Spleen (tissue), 13 donors: Measurements from ENCODE around the gene SLC38A7. TPM values are rescaled to one million over a fixed set of nuclear protein-coding genes. Genes with fewer than 3 reads are reported as not detected.

Experiments used
- DNase-seq: peaks from one replicate; pipeline ENCODE4 v3.0.0-alpha.2; 2020
- H3K27ac ChIP-seq, 8 donors: fragments of 200-600 bp; sonication (generic) in 7 of 8; 1 replicate in 4 of 8; 2 replicates in 4 of 8; pipeline versions ENCODE4 v1.5.0 to v1.8.0; 2016 to 2021; ENCODE audit warnings: inconsistent platforms in 4 of 8, mild to moderate bottlenecking in 4 of 8, moderate library complexity in 1 of 8
- H3K27me3 ChIP-seq, 7 donors: fragments of 200-600 bp; sonication (generic) in 6 of 7; replicated peaks in 1 of 7; 1 replicate in 4 of 7; 2 replicates in 3 of 7; pipeline versions ENCODE4 v1.5.0 to v1.8.0; 2016 to 2021; ENCODE audit warnings: inconsistent platforms in 3 of 7, mild to moderate bottlenecking in 1 of 7
- H3K36me3 ChIP-seq, 6 donors: fragments of 200-600 bp; sonication (generic) in 5 of 6; 1 replicate in 4 of 6; 2 replicates in 2 of 6; pipeline versions ENCODE4 v1.5.0 to v1.8.0; 2016 to 2021; ENCODE audit warnings: inconsistent platforms in 2 of 6
- H3K4me1 ChIP-seq, 6 donors: fragments of 200-600 bp; sonication (generic) in 5 of 6; 1 replicate in 3 of 6; 2 replicates in 3 of 6; pipeline versions ENCODE4 v1.5.0 to v1.8.0; 2016 to 2021; ENCODE audit warnings: inconsistent platforms in 3 of 6
- H3K4me3 ChIP-seq, 8 donors: fragments of 200-600 bp; sonication (generic) in 7 of 8; 1 replicate in 4 of 8; 2 replicates in 4 of 8; pipeline versions ENCODE4 v1.5.0 to v1.8.0; 2016 to 2021; ENCODE audit warnings: inconsistent platforms in 4 of 8, mild to moderate bottlenecking in 4 of 8, moderate library complexity in 2 of 8
- H3K9me3 ChIP-seq, 8 donors: fragments of 200-600 bp; sonication (generic) in 7 of 8; 1 replicate in 4 of 8; 2 replicates in 4 of 8; pipeline versions ENCODE4 v1.5.0 to v1.8.0; 2016 to 2021; ENCODE audit warnings: inconsistent platforms in 4 of 8
- CTCF ChIP-seq, 11 experiments: fragments of 200-600 bp in 7 of 11; fragments of 450-650 bp in 4 of 11; sonication (generic) in 4 of 11; IDR thresholded peaks in 8 of 11; conservative IDR thresholded peaks in 3 of 11; 1 replicate in 7 of 11; 2 replicates in 4 of 11; pipeline versions ENCODE4 v1.4.0 to v1.8.0; 2016 to 2021; ENCODE audit warnings: antibody characterized with exemption in 11 of 11, inconsistent platforms in 4 of 11, mild to moderate bottlenecking in 1 of 11
- POLR2A ChIP-seq, 3 donors: fragments of 450-650 bp; IDR thresholded peaks; one replicate each; pipeline ENCODE4 v1.5.1; 2017; ENCODE audit warnings: antibody characterized with exemption in 3 of 3, mild to moderate bottlenecking in 1 of 3
- POLR2AphosphoS5 ChIP-seq, 3 donors: sonication (generic); formaldehyde crosslinking; IDR thresholded peaks; one replicate each; pipeline ENCODE4 v1.5.1; 2017; ENCODE audit warnings: antibody characterized with exemption in 3 of 3
- WGBS, 5 donors: extraction: QIAGEN DNeasy Blood & Tissue Kit in 3 of 5; methylation state at CpG; one replicate each; pipeline versions ENCODE4 v1.1.5 to v1.1.7; 2013 to 2018; 5-methylcytosine and 5-hydroxymethylcytosine counted together
- intact Hi-C: fragments of 100-400 bp; cut with DNase I; formaldehyde crosslinking; loops from one replicate; pipeline ENCODE4 v1.15.0; 2023; ENCODE audit warnings: low total_unique reads
- long read RNA-seq, 2 donors: transcript quantifications; one replicate each; lab custom pipeline, GENCODE V29; 2026
- polyA plus RNA-seq, 3 donors: library from polyadenylated mRNA; stranded (reverse); fragments of 200-250 nt; gene quantifications; one replicate each; pipeline ENCODE4 v1.2.1, GENCODE V29; 2013
- total RNA-seq, 7 donors: library from RNA; depleted of rRNA in 3 of 7; stranded (reverse); fragments of >200 nt in 3 of 7; fragmentation: NEBNext Ultra II Directional in 4 of 7; extraction: Animal tissue kit (Norgen Biotek cat#: 25700) in 4 of 7; gene quantifications; one replicate each; pipeline versions ENCODE4 v1.1.0 to v1.2.1, GENCODE V29; 2016 to 2021
- donor health status: healthy with polysubstance abuse.
- donor health status: DM: no; HTN: no; CAD: no; lungs with moderate emphysema.
- donor health status: DM: no; HTN: no; CAD: no.
- donor health status: Bipolar disorder and iron deficiency.
- donor health status: healthy.
- donor health status: DM: no; HTN: no; CAD: no.
- donor health status: DM: yes; HTN: yes; CAD: no.

The SLC38A7 gene
- total RNA-seq (10 to 100 TPM; 18.1 to 29.5 (median 25.5) TPM), polyA plus RNA-seq (10 to 100 TPM in 1 of 3 donors, 1 to 10 TPM in 2; 2.9 to 10.0 (median 6.6) TPM)
- long read RNA-seq, donor 1, full-length matches to known transcripts = 4 of 4 reads
- long read RNA-seq, donor 1, partial matches to known transcripts = 0 of 4 reads
- long read RNA-seq, donor 1, other reads (novel, unspliced or antisense) = 0 of 4 reads
- long read RNA-seq, donor 2, full-length matches to known transcripts = 1 of 1 reads
- long read RNA-seq, donor 2, partial matches to known transcripts = 0 of 1 reads
- long read RNA-seq, donor 2, other reads (novel, unspliced or antisense) = 0 of 1 reads

- peaks cover 0 to 22% (median 3%) of the 10 kb centered on the region in 6 donors for H3K36me3 ChIP-seq
- no peaks in the 10 kb centered on the region for H3K9me3 ChIP-seq
- 6 to 9% (median 7%) methylated on average over 39 to 41 of the region's 41 CpGs for WGBS, 5 donors
- H3K4me3 ChIP-seq = peak within 1 kb of the TSS; percentile 66 to 95 (median 84)
- H3K4me1 ChIP-seq = peaks cover 11 to 33% (median 26%) of the 10 kb centered on the region in 6 donors
- DNase-seq = peak; percentile 94
- H3K27me3 ChIP-seq = no peaks in the 10 kb centered on the region
- intact Hi-C loops = no loop called here
- TF ChIP-seq POLR2AphosphoS5 (IDR thresholded peaks at IDR 0.05) (peak; percentile 80 to 83 (median 80)), CTCF (IDR thresholded peaks at IDR 0.05 in 8 of 11, conservative IDR thresholded peaks at IDR 0.05 in 3 of 11) (no peak)
- peak within 1 kb of the TSS in 7 of 8 donors; percentile 48 to 85 (median 75) for H3K27ac ChIP-seq
Observed at GRCh38 chr16:58684354-58685083, at the start of gene SLC38A7. TSS of gene SLC38A7 (minus strand) at chr16:58684770. CDS start at chr16:58680126, 4,644 bp downstream.

- Histone ChIP-seq H3K4me3 (peak within 1 kb of the TSS; percentile 73 to 95 (median 88)), H3K27ac (peak within 1 kb of the TSS; percentile 55 to 85 (median 65)), H3K36me3 (peaks cover 0 to 7% (median 0%) of the 10 kb centered on the region in 6 donors), H3K4me1 (peaks cover 5 to 38% (median 24%) of the 10 kb centered on the region in 6 donors), H3K27me3 (no peaks in the 10 kb centered on the region), H3K9me3 (no peaks in the 10 kb centered on the region)
- TF ChIP-seq CTCF (IDR thresholded peaks at IDR 0.05 in 8 of 11, conservative IDR thresholded peaks at IDR 0.05 in 3 of 11) = peak; percentile 58 to 96 (median 88)
- peak; percentile 70 to 88 (median 80) for TF ChIP-seq POLR2AphosphoS5 (IDR thresholded peaks at IDR 0.05)
- TF ChIP-seq POLR2A (IDR thresholded peaks at IDR 0.05) = no peak
- 0 to 1% (median 0%) methylated on average over 9 to 68 of the region's 68 CpGs for WGBS, 5 donors
- intact Hi-C loops = no loop called here
- DNase-seq = peak; percentile 97
Observed at GRCh38 chr16:58733671-58734458, 49.3 kb upstream of the SLC38A7 start, which contains the start of gene GOT2. TSS of gene GOT2 (minus strand) at chr16:58734316. CDS start at chr16:58734228, 88 bp downstream.

GRCh38 chr16:58733248-58733670 is 48.7 kb upstream of the SLC38A7 start:
- Histone ChIP-seq H3K27me3 (no peaks in the 10 kb centered on the region), H3K36me3 (peaks cover 0 to 7% (median 0%) of the 10 kb centered on the region in 6 donors), H3K9me3 (no peaks in the 10 kb centered on the region), H3K27ac (peak overlapping the region in 7 of 8 donors; percentile 55 to 85 (median 68)), H3K4me1 (peaks cover 5 to 38% (median 24%) of the 10 kb centered on the region in 6 donors), H3K4me3 (peak overlapping the region; percentile 73 to 95 (median 88))
- intact Hi-C loops = no loop called here
- no peak for DNase-seq
- TF ChIP-seq CTCF (IDR thresholded peaks at IDR 0.05 in 8 of 11, conservative IDR thresholded peaks at IDR 0.05 in 3 of 11) = no peak
- TF ChIP-seq POLR2A (IDR thresholded peaks at IDR 0.05) = no peak
- no peak for TF ChIP-seq POLR2AphosphoS5 (IDR thresholded peaks at IDR 0.05)
- 4 to 10% (median 6%) methylated on average over 20 to 23 of the region's 23 CpGs for WGBS, 5 donors
